Sigmoid colon (tissue), 4 donors: Measurements from ENCODE around the gene RXRA.

Experiments
- CTCF ChIP-seq, 4 experiments: fragments of 450-650 bp in 3 of 4; fragments of 200-600 bp in 1 of 4; IDR thresholded peaks; one replicate each; pipeline ENCODE4 v1.5.1; 2016 to 2019; ENCODE audit warnings: antibody characterized with exemption in 4 of 4, mild to moderate bottlenecking in 3 of 4, moderate library complexity in 2 of 4
- EP300 ChIP-seq, 4 donors: sonication (generic); formaldehyde crosslinking; IDR thresholded peaks; one replicate each; pipeline ENCODE4 v1.6.1; 2017; ENCODE audit warnings: antibody characterized with exemption in 4 of 4
- POLR2A ChIP-seq, 2 donors: fragments of 450-650 bp; IDR thresholded peaks; one replicate each; pipeline ENCODE4 v1.6.1; 2016; ENCODE audit warnings: antibody characterized with exemption in 2 of 2, mild to moderate bottlenecking in 2 of 2, moderate library complexity in 2 of 2
- POLR2AphosphoS5 ChIP-seq, 4 donors: sonication (generic); formaldehyde crosslinking; IDR thresholded peaks; one replicate each; pipeline ENCODE4 v1.6.1; 2017; ENCODE audit warnings: antibody characterized with exemption in 4 of 4

DNA sequence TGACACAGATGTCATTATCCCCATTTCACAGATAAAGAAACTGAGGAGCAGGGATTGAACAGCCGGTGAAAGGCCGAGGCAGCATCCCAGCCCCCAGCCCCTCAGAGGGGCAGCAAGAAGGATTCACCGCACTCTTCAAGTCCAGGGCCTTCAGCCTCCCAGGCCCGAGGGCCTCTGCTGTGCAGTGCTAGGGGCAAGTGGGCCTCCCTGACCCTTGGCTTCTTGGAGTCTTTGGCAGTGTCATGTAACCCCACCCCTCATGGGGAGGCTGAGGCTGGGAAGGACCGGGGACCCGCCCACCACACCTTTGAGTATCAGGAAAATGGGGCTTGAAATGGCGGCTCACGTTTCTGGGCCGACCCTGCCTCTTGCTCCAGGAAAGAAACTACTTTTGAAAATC, 28.7 kb upstream of the RXRA start:
- TF ChIP-seq CTCF (IDR thresholded peaks at IDR 0.05) (no peak), EP300 (IDR thresholded peaks at IDR 0.05) (no peak), POLR2A (IDR thresholded peaks at IDR 0.05) (no peak), POLR2AphosphoS5 (IDR thresholded peaks at IDR 0.05) (no peak)
